ENCODE results near the gene ARHGAP45.

ARHGAP45 gene

DNA sequence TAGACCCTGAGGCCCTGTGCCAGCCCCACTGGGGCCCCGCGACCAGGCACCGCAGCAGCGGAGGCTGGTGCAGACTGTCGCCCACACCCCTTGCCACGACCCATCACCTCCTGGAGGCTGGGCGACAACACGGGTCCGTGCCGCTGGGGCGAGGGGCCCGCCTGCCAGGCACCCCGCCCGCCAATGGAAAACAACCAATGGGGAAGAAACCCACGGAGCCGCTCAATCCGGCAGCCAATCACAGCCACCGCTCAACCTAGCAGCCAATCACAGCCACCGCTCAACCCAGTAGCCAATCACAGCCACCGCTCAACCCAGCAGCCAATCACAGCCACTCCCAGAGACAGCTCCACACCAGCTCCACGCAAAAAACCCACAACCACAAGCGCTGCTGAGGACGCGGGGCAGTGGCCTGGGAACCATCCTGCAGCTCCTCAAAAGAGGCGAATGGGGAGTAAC is 66.5 kb downstream of the ARHGAP45 start:
- H3K4me2 ChIP-seq (ENCODE audit: low read length): peak overlapping the region; percentile 86
- H3K9me3 ChIP-seq (ENCODE audit: insufficient read depth, low read length): no peaks in the 10 kb centered on the region
- H3K27me3 ChIP-seq (ENCODE audit: low read depth, low read length): no peaks in the 10 kb centered on the region
- H3K4me1 ChIP-seq (ENCODE audit: low read length): peaks cover 29% of the 10 kb centered on the region
- H3K79me2 ChIP-seq (ENCODE audit: low read length): peaks cover 30% of the 10 kb centered on the region; the same call in 1 of the 2 replicates
- H3K4me3 ChIP-seq (ENCODE audit: low read length): peak overlapping the region; percentile 82
- TF ChIP-seq EZH2phosphoT487 (IDR thresholded peaks at IDR 0.05; ENCODE audit: low read depth): no peak
- no peak for TF ChIP-seq CTCF (IDR thresholded peaks at IDR 0.05; ENCODE audit: low read depth, low read length)
- peak overlapping the region; percentile 79 for H3K9ac ChIP-seq (ENCODE audit: low read length)
- no peak overlapping the region for H2AFZ ChIP-seq (ENCODE audit: low read depth, low read length)
- peak overlapping the region; percentile 70 for H3K27ac ChIP-seq (ENCODE audit: low read length)
- peaks cover 25% of the 10 kb centered on the region; the same call in 1 of the 2 replicates for H4K20me1 ChIP-seq (ENCODE audit: insufficient read depth, low read length)
- no peaks in the 10 kb centered on the region for H3K36me3 ChIP-seq (replicated peaks; ENCODE audit: low read depth, low read length)

DNA sequence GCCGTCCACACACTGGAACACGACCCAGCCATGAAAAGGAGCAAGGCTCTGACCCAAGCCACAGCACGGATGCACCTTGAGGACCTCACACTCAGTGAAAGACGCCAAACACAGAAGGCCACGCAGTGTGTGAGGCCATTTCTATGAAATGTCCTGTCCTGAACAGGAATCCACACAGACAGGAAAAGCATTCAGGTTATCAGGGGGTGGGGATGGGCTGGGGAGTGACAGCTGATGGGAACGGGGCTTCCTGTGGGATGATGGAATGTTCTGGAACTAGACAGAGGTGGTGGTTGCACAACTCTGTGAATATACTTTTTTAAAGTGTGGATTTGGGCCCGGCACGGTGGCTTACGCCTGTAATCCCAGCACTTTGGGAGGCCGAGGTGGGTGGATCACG is 67.5 kb downstream of the ARHGAP45 start:
- TF ChIP-seq EZH2phosphoT487 (IDR thresholded peaks at IDR 0.05; ENCODE audit: low read depth) (no peak), CTCF (IDR thresholded peaks at IDR 0.05; ENCODE audit: low read depth, low read length) (no peak)
- Histone ChIP-seq H3K36me3 (replicated peaks; ENCODE audit: low read depth, low read length) (peaks cover 6% of the 10 kb centered on the region), H3K27me3 (ENCODE audit: low read depth, low read length) (no peaks in the 10 kb centered on the region), H3K27ac (ENCODE audit: low read length) (no peak overlapping the region), H3K9me3 (ENCODE audit: insufficient read depth, low read length) (no peaks in the 10 kb centered on the region), H3K4me2 (ENCODE audit: low read length) (no peak overlapping the region), H4K20me1 (ENCODE audit: insufficient read depth, low read length) (peaks cover 29% of the 10 kb centered on the region; the same call in 1 of the 2 replicates), H3K4me3 (ENCODE audit: low read length) (no peak overlapping the region), H3K79me2 (ENCODE audit: low read length) (peaks cover 27% of the 10 kb centered on the region; the same call in 1 of the 2 replicates), H3K4me1 (ENCODE audit: low read length) (peaks cover 29% of the 10 kb centered on the region), H3K9ac (ENCODE audit: low read length) (no peak overlapping the region), H2AFZ (ENCODE audit: low read depth, low read length) (no peak overlapping the region)

DNA sequence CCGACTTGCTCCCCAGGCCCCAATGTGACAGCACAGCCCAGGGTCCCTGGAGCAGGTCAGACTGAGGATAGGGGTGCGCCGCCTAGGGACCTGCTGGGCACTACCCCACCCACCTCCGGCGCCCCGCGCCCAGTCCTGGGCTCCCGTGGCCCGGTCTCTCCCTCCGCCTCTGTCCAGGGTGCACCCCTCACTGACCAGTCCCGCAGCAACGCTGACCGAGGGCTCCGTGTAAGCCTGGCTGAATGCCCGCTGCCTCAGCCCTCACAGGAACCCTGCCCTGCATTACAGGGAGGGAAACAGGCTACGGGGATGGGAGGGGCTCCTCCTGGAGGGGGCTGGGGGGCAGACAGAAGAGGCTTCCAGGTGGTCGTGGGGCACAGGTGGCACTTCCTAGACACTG is 68.5 kb downstream of the ARHGAP45 start:
- H3K27me3 ChIP-seq (ENCODE audit: low read depth, low read length): no peaks in the 10 kb centered on the region
- peaks cover 29% of the 10 kb centered on the region for H3K4me1 ChIP-seq (ENCODE audit: low read length)
- no peak overlapping the region for H2AFZ ChIP-seq (ENCODE audit: low read depth, low read length)
- H3K4me3 ChIP-seq (ENCODE audit: low read length): no peak overlapping the region
- H3K9ac ChIP-seq (ENCODE audit: low read length): no peak overlapping the region
- no peak overlapping the region for H3K27ac ChIP-seq (ENCODE audit: low read length)
- TF ChIP-seq CTCF (IDR thresholded peaks at IDR 0.05; ENCODE audit: low read depth, low read length) (no peak), EZH2phosphoT487 (IDR thresholded peaks at IDR 0.05; ENCODE audit: low read depth) (no peak)
- peaks cover 17% of the 10 kb centered on the region; the same call in 1 of the 2 replicates for H3K79me2 ChIP-seq (ENCODE audit: low read length)
- no peak overlapping the region for H3K4me2 ChIP-seq (ENCODE audit: low read length)
- peaks cover 20% of the 10 kb centered on the region; the same call in 1 of the 2 replicates for H4K20me1 ChIP-seq (ENCODE audit: insufficient read depth, low read length)
- H3K36me3 ChIP-seq (replicated peaks; ENCODE audit: low read depth, low read length): peaks cover 12% of the 10 kb centered on the region
- no peaks in the 10 kb centered on the region for H3K9me3 ChIP-seq (ENCODE audit: insufficient read depth, low read length)

DNA sequence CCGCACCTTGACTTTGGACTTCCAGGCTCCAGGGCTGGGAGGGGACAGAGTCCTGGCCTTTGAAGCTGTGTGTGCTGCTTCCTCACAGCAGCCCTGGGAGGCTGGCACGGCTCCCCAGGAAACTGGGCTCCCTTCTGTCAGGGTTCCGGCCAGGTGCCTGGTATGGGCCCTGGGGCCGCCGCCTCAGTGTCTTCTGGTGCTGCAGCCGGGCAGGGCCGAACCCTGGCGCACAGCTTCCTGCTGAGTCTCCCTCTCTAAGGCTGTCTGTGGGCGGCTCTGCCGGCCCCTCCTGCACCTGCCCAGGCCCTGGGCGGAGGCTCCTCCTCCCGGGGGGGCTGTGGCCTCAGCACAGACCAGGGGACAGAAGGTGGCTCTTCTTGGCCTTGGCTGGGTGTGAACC is 69.2 kb downstream of the ARHGAP45 start:
- Histone ChIP-seq H3K9me3 (ENCODE audit: insufficient read depth, low read length) (no peaks in the 10 kb centered on the region), H3K79me2 (ENCODE audit: low read length) (peaks cover 10% of the 10 kb centered on the region; the same call in 1 of the 2 replicates), H3K4me1 (ENCODE audit: low read length) (peaks cover 21% of the 10 kb centered on the region), H4K20me1 (ENCODE audit: insufficient read depth, low read length) (peaks cover 12% of the 10 kb centered on the region; the same call in 1 of the 2 replicates), H3K4me3 (ENCODE audit: low read length) (no peak overlapping the region), H3K9ac (ENCODE audit: low read length) (no peak overlapping the region), H3K27me3 (ENCODE audit: low read depth, low read length) (no peaks in the 10 kb centered on the region), H3K27ac (ENCODE audit: low read length) (no peak overlapping the region), H3K4me2 (ENCODE audit: low read length) (no peak overlapping the region), H3K36me3 (replicated peaks; ENCODE audit: low read depth, low read length) (peaks cover 16% of the 10 kb centered on the region), H2AFZ (ENCODE audit: low read depth, low read length) (no peak overlapping the region)
- TF ChIP-seq EZH2phosphoT487 (IDR thresholded peaks at IDR 0.05; ENCODE audit: low read depth) (no peak), CTCF (IDR thresholded peaks at IDR 0.05; ENCODE audit: low read depth, low read length) (no peak)
